Stimulated activated CD8-positive, alpha-beta memory T cell treated with anti-CD3 and anti-CD28 coated beads, Interleukin-7, amount 100 ng/mL, for 4 hours (primary cell): ENCODE data around the gene DSC1.

Experiments
- DNase-seq, 2 donors: peaks; one replicate each; pipeline ENCODE4 v3.0.0-alpha.2; 2020; ENCODE audit warnings: low read depth in 2 of 2

DSC1 gene

GRCh38 chr18:31103423-31103822 lies 59.2 kb downstream of the DSC1 start:
- DNase-seq = no peak

GRCh38 chr18:31102941-31103340 lies 59.7 kb downstream of the DSC1 start:
- no peak for DNase-seq

GRCh38 chr18:31102025-31102684 lies 60.5 kb downstream of the DSC1 start, which contains the start of gene DSC2:
Gene DSC2 (minus strand): TSS chr18:31102421. CDS start chr18:31101971, 450 bp downstream.
- DNase-seq = no peak

GRCh38 chr18:31101183-31102024 lies 61.3 kb downstream of the DSC1 start:
- no peak for DNase-seq

- no peak for DNase-seq
Observed at GRCh38 chr18:31100436-31101182, 62.0 kb downstream of the DSC1 start.

- no peak for DNase-seq
Observed at GRCh38 chr18:31099450-31100230, 63.0 kb downstream of the DSC1 start.

GRCh38 chr18:31098878-31099277 lies 63.8 kb downstream of the DSC1 start:
- DNase-seq = no peak

GRCh38 chr18:31097666-31098065 lies 65.0 kb downstream of the DSC1 start:
- no peak for DNase-seq

- no peak for DNase-seq
Observed at GRCh38 chr18:31093880-31094279, 68.8 kb downstream of the DSC1 start.

GRCh38 chr18:31093294-31093693 lies 69.4 kb downstream of the DSC1 start:
- no peak for DNase-seq

GRCh38 chr18:31091350-31091749 lies 71.3 kb downstream of the DSC1 start:
- no peak for DNase-seq

- no peak for DNase-seq
Observed at GRCh38 chr18:31088532-31088931, 74.1 kb downstream of the DSC1 start.

- DNase-seq = no peak
Observed at GRCh38 chr18:31079973-31080372, 82.7 kb downstream of the DSC1 start.
